Astrocyte (in vitro differentiated cells and primary cell): ENCODE data around the gene POT1. TPM values are rescaled to one million over a fixed set of nuclear protein-coding genes. Genes with fewer than 3 reads are reported as not detected.

Source experiments
- DNase-seq: peaks from one replicate; pipeline ENCODE4 v3.0.0-alpha.2; 2010; ENCODE audit warnings: low read depth
- FAIRE-seq: peaks from 2 replicates; lab custom pipeline; 2011; peaks lifted over from hg19 to GRCh38; lab: Jason Lieb, UNC
- H2AFZ ChIP-seq: 2 replicates; pipeline ENCODE4 v1.6.0; 2012; ENCODE audit warnings: low read depth, low read length, inconsistent platforms
- H3K27ac ChIP-seq: 2 replicates; pipeline ENCODE4 v1.5.1; 2011; ENCODE audit warnings: low read depth, low read length, inconsistent platforms
- H3K27me3 ChIP-seq: 2 replicates; pipeline ENCODE4 v1.6.0; 2011; ENCODE audit warnings: low read length, inconsistent platforms; ENCODE audit not compliant: insufficient read depth
- H3K36me3 ChIP-seq: 2 replicates; pipeline ENCODE4 v1.5.1; 2011; ENCODE audit warnings: low read length, inconsistent platforms; ENCODE audit not compliant: insufficient read depth
- H3K4me1 ChIP-seq: 2 replicates; pipeline ENCODE4 v1.5.1; 2011; ENCODE audit warnings: low read length, inconsistent platforms; ENCODE audit not compliant: insufficient read depth
- H3K4me2 ChIP-seq: 2 replicates; pipeline ENCODE4 v1.6.0; 2012; ENCODE audit warnings: low read length, inconsistent platforms
- H3K4me3 ChIP-seq: 2 replicates; pipeline ENCODE4 v1.5.1; 2011; ENCODE audit warnings: low read depth, mild to moderate bottlenecking, low read length, inconsistent platforms; ENCODE audit not compliant: insufficient read depth
- H3K79me2 ChIP-seq: 2 replicates; pipeline ENCODE4 v1.6.0; 2012; ENCODE audit warnings: mild to moderate bottlenecking, low read length, inconsistent platforms; ENCODE audit not compliant: insufficient read depth
- H3K9ac ChIP-seq: 2 replicates; pipeline ENCODE4 v1.6.0; 2012; ENCODE audit warnings: mild to moderate bottlenecking, low read length, inconsistent platforms
- H3K9me3 ChIP-seq: 2 replicates; pipeline ENCODE4 v1.5.1; 2012; ENCODE audit warnings: low read depth, mild to moderate bottlenecking, low read length, inconsistent platforms; ENCODE audit not compliant: insufficient read depth
- H4K20me1 ChIP-seq: 2 replicates; pipeline ENCODE4 v1.6.0; 2012; ENCODE audit warnings: low read length, inconsistent platforms; ENCODE audit not compliant: insufficient read depth
- H3K27ac Mint-ChIP-seq: one replicate; pipeline ENCODE4 v1.8.0; 2021; ENCODE audit warnings: mild to moderate bottlenecking, mixed read lengths; ENCODE audit not compliant: unreplicated experiment
- H3K27me3 Mint-ChIP-seq: one replicate; pipeline ENCODE4 v1.8.0; 2021; ENCODE audit warnings: low read depth, mixed read lengths; ENCODE audit not compliant: unreplicated experiment
- H3K36me3 Mint-ChIP-seq: one replicate; pipeline ENCODE4 v1.8.0; 2021; ENCODE audit warnings: low read depth, mixed read lengths; ENCODE audit not compliant: unreplicated experiment
- H3K4me1 Mint-ChIP-seq: one replicate; pipeline ENCODE4 v1.8.0; 2021; ENCODE audit warnings: low read depth, mixed read lengths; ENCODE audit not compliant: unreplicated experiment
- H3K4me3 Mint-ChIP-seq: one replicate; pipeline ENCODE4 v1.8.0; 2021; ENCODE audit warnings: mild to moderate bottlenecking, moderate library complexity, mixed read lengths; ENCODE audit not compliant: unreplicated experiment
- H3K9me3 Mint-ChIP-seq: one replicate; pipeline ENCODE4 v1.8.0; 2021; ENCODE audit warnings: mild to moderate bottlenecking, mixed read lengths; ENCODE audit not compliant: unreplicated experiment
- EZH2 ChIP-seq: IDR thresholded peaks from 2 replicates; pipeline ENCODE4 v1.6.1; 2012; ENCODE audit warnings: mild to moderate bottlenecking, low read length, inconsistent platforms; ENCODE audit not compliant: insufficient read depth
- total RNA-seq: library from RNA; stranded (reverse); gene quantifications from 2 replicates; pipeline ENCODE4 v1.2.1, GENCODE V29; 2021
- TF ChIP-seq, protein P1 (sequence below): IDR thresholded peaks from 2 replicates; pipeline ENCODE4 v1.5.1; 2011; ENCODE audit warnings: low read depth, mild to moderate bottlenecking, inconsistent platforms, low read length, moderate library complexity; ENCODE audit not compliant: insufficient read depth

The POT1 gene
- total RNA-seq, 1 donor from 2014 or later, result 14.6 TPM

DNA sequence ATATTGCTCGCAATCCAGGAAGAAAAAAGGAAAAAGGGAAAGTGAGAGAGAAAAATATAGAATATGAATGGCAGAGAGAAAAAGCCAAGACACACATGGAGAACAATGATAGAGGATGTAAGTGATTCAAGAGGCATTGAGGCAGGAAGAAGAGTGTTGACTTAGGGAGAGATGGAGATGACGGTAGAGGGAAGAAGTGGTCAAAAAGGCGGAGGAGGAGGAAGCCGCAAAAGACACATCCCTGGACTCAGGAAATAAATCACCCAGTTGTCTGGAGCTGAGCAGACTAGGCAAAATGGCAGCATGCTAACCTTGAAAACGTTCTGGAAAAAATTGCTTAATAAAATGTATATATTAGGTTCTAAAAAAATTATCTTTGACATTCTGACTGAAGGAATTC lies 146.4 kb downstream of the POT1 start:
- Histone ChIP-seq H3K4me1 (no peaks in the 10 kb centered on the region), H2AFZ (no peak overlapping the region), H4K20me1 (no peaks in the 10 kb centered on the region), H3K27me3 (no peaks in the 10 kb centered on the region), H3K4me3 (no peak overlapping the region), H3K27ac (no peak overlapping the region), H3K4me2 (no peak overlapping the region), H3K9me3 (no peaks in the 10 kb centered on the region), H3K79me2 (no peaks in the 10 kb centered on the region), H3K9ac (no peak overlapping the region), H3K36me3 (no peaks in the 10 kb centered on the region)
- no peaks in the 10 kb centered on the region for H3K27me3 Mint-ChIP-seq
- no peaks in the 10 kb centered on the region for H3K4me1 Mint-ChIP-seq
- no peaks in the 10 kb centered on the region for H3K9me3 Mint-ChIP-seq
- no peak for FAIRE-seq
- TF ChIP-seq, protein P1, sequence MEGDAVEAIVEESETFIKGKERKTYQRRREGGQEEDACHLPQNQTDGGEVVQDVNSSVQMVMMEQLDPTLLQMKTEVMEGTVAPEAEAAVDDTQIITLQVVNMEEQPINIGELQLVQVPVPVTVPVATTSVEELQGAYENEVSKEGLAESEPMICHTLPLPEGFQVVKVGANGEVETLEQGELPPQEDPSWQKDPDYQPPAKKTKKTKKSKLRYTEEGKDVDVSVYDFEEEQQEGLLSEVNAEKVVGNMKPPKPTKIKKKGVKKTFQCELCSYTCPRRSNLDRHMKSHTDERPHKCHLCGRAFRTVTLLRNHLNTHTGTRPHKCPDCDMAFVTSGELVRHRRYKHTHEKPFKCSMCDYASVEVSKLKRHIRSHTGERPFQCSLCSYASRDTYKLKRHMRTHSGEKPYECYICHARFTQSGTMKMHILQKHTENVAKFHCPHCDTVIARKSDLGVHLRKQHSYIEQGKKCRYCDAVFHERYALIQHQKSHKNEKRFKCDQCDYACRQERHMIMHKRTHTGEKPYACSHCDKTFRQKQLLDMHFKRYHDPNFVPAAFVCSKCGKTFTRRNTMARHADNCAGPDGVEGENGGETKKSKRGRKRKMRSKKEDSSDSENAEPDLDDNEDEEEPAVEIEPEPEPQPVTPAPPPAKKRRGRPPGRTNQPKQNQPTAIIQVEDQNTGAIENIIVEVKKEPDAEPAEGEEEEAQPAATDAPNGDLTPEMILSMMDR, result no peak
- TF ChIP-seq EZH2, result no peak
- H3K27ac Mint-ChIP-seq, result no peak overlapping the region
- H3K36me3 Mint-ChIP-seq, result no peaks in the 10 kb centered on the region
- no peak overlapping the region for H3K4me3 Mint-ChIP-seq
- no peak for DNase-seq

- TF ChIP-seq, protein P1, result no peak
- TF ChIP-seq EZH2, result no peak
- H3K79me2 ChIP-seq, result no peaks in the 10 kb centered on the region
- no peaks in the 10 kb centered on the region for H3K27me3 Mint-ChIP-seq
- H3K4me1 Mint-ChIP-seq, result no peaks in the 10 kb centered on the region
- H3K4me2 ChIP-seq, result no peak overlapping the region
- FAIRE-seq, result no peak
- H4K20me1 ChIP-seq, result no peaks in the 10 kb centered on the region
- H3K27ac ChIP-seq, result no peak overlapping the region
- H3K27ac Mint-ChIP-seq, result no peak overlapping the region
- H3K36me3 Mint-ChIP-seq, result no peaks in the 10 kb centered on the region
- H3K27me3 ChIP-seq, result no peaks in the 10 kb centered on the region
- no peaks in the 10 kb centered on the region for H3K9me3 Mint-ChIP-seq
- no peaks in the 10 kb centered on the region for H3K36me3 ChIP-seq
- H3K4me3 ChIP-seq, result no peak overlapping the region
- no peak overlapping the region for H3K4me3 Mint-ChIP-seq
- no peaks in the 10 kb centered on the region for H3K4me1 ChIP-seq
- H3K9me3 ChIP-seq, result no peaks in the 10 kb centered on the region
- no peak overlapping the region for H2AFZ ChIP-seq
- DNase-seq, result no peak
- no peak overlapping the region for H3K9ac ChIP-seq
Measured at GRCh38 chr7:124781907-124782734, 147.5 kb downstream of the POT1 start.

- Mint-ChIP-seq H3K27ac (no peak overlapping the region), H3K4me1 (no peaks in the 10 kb centered on the region), H3K27me3 (no peaks in the 10 kb centered on the region), H3K9me3 (no peaks in the 10 kb centered on the region), H3K36me3 (no peaks in the 10 kb centered on the region), H3K4me3 (no peak overlapping the region)
- Histone ChIP-seq H4K20me1 (no peaks in the 10 kb centered on the region), H3K4me2 (no peak overlapping the region), H3K36me3 (no peaks in the 10 kb centered on the region), H3K9ac (no peak overlapping the region), H3K79me2 (no peaks in the 10 kb centered on the region), H3K27me3 (no peaks in the 10 kb centered on the region), H3K4me1 (no peaks in the 10 kb centered on the region), H3K4me3 (no peak overlapping the region), H3K9me3 (no peaks in the 10 kb centered on the region), H3K27ac (no peak overlapping the region), H2AFZ (no peak overlapping the region)
- DNase-seq (no peak), FAIRE-seq (no peak)
- no peak for TF ChIP-seq EZH2
Measured at GRCh38 chr7:124781418-124781817, 148.2 kb downstream of the POT1 start.
